Fibroblast of the conjunctiva (primary cell): ENCODE data around the gene ARHGEF18.
"Not testable (repeated sequence)": the region's sequence is repeated elsewhere in the genome, so short reads cannot be mapped to it uniquely, and the experiment has no call there.

ENCODE experiments used
- DNase-seq: peaks from one replicate; pipeline ENCODE4 v3.0.0-alpha.2; 2010; ENCODE audit warnings: low read depth

ARHGEF18 gene

GRCh38 chr19:7348587-7349230 is at the start of gene ARHGEF18:
Gene ARHGEF18 (plus strand): TSS chr19:7348937. CDS start chr19:7362891, 13,954 bp downstream.
- no peak for DNase-seq

GRCh38 chr19:7301525-7301924 is 47.2 kb upstream of the ARHGEF18 start:
- no peak for DNase-seq

DNA sequence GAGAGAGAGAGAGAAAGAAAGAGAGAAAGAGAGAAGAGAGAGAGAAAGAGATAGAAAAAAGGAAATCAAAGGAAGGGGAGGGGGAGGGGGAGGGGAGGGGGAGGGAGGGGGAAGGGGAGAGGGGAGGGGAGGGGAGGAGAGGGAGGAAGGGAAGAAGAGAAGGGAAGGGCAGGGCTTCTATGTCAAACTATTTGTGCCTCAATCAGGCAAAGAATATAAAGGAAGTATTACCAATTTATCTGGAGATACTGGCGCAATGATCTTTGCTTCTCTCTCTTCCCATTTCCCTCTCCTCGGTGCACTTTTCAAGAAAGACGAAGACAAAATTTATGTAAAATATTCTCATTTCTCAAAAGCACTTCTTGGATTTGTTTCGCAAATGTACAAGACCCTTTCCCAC is 45.3 kb upstream of the ARHGEF18 start:
- no peak for DNase-seq

DNA sequence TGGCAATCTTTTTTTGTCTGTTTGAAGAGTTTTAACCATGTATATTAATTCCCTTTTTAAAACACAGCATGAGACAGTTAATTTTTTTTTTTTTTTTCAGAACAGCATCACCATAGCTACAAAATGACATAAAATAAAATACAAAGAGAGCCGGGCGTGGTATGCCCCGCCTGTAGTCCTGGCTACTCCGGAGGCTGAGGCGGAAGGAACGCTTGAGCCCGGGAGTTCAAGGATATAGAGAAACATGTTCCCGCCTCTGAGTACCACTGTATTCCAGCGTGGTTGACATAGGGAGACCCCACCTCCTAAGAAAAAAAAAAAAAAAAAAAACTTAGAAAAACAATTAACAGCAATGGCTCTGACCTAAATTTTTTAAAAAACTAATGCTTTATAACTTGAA is 44.5 kb upstream of the ARHGEF18 start:
- DNase-seq: no peak

DNA sequence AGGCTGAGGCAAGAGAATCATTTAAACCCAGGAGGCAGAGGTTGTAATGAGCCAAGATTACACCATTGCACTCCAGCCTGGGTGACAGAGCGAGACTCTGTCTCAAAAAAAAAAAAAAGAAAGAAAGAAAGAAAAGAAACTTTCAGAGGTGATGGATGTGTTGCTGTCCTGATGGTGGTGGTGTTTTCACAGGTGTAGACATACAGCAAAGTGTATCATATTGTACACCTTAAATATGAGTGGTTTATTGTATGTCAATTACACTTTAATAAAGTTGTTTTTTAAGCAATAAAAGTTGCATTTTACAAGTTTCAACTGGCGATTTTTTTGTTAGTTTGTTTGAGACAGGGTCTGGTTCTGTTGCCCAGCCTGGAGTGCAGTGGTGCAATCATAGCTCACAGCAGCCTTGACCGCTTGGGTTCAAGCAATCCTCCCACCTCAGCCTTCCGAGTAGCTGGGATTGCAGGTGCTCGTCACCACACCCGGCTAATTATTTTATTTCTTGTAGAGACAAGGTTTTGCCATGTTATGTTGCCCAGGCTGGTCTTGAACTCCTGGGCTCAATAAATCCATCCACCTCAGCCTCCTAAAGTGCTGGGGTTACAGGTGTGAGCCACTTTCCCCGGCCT is 41.0 kb upstream of the ARHGEF18 start:
- DNase-seq: no peak

DNA sequence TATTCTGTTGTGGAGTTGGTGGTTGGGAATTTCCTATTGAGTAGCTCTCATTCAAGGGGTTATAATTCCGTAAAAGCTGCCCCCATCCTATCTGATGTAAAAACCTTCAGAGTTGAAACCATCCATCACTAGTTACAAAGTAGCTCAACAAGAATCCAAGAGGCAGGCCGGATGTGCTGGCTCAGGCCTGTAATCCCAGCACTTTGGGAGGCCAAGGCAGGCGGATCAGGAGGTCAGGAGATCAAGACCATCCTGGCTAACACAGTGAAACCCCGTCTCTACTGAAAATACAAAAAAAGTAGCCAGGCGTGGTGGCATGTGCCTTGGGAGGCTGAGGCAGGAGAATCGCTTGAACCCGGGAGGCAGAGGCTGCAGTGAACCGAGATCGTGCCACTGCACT is 40.4 kb upstream of the ARHGEF18 start:
- not testable (repeated sequence) for DNase-seq

- no peak for DNase-seq
Measured at GRCh38 chr19:7311911-7312310, 36.8 kb upstream of the ARHGEF18 start.

- DNase-seq: no peak
Measured at GRCh38 chr19:7312816-7313215, 35.9 kb upstream of the ARHGEF18 start.

GRCh38 chr19:7318176-7318575 is 30.6 kb upstream of the ARHGEF18 start:
- no peak for DNase-seq

DNA sequence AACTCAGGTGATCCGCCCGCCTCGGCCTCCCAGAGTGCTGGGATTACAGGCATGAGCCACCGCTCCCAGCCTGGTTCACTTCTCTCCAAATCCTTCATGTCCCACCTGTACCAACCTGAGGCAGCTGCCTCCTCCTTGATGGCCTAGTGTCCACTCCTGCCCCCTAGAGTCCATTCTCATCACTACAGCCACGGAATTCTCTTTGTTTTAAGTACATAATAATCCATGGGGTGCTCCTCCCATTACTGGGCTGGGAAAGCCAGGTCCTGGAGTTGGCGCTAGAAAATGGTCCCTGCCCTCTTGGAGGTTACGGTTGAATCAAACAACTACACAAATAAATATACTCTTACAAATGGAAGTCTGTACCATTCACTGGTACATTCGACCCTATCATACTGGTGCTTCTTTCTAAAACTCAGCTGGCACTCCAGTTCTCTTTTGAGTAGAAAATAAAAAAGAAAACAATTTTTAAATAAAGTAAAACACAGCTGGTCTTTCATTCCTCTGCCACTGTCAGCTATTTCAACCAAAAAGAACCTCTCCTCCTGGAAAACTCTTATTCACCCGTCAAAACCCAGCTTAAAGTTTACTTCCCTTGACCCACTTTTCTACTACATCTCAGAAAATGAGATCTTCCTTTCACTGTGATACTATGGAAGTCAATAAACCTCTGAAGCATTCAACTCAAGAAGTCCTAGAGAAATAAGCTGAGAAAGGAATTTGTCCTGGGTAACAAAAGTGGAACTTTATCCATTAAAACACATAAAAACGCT is 22.4 kb upstream of the ARHGEF18 start:
- DNase-seq: no peak

DNA sequence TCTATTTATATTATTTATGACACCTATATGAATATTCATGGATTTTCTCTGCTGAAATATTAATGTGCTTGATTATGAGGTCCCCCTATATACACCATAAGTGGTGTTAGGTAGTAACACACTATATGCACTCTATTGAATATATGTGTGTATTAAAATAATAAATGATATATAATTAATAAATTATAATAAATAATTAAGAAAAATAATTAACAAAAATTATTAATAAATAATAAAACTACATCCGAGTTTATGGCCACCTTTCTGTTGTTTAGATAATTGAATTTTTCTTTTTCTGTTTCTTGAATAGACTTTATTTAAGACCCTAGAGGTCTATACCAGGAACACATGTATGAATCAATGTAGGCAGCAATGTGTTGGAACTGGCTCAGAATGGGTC is 20.9 kb upstream of the ARHGEF18 start:
- no peak for DNase-seq

GRCh38 chr19:7328647-7329046 is 20.1 kb upstream of the ARHGEF18 start:
- DNase-seq: no peak

- no peak for DNase-seq
Measured at GRCh38 chr19:7331446-7331845, 17.3 kb upstream of the ARHGEF18 start.

DNA sequence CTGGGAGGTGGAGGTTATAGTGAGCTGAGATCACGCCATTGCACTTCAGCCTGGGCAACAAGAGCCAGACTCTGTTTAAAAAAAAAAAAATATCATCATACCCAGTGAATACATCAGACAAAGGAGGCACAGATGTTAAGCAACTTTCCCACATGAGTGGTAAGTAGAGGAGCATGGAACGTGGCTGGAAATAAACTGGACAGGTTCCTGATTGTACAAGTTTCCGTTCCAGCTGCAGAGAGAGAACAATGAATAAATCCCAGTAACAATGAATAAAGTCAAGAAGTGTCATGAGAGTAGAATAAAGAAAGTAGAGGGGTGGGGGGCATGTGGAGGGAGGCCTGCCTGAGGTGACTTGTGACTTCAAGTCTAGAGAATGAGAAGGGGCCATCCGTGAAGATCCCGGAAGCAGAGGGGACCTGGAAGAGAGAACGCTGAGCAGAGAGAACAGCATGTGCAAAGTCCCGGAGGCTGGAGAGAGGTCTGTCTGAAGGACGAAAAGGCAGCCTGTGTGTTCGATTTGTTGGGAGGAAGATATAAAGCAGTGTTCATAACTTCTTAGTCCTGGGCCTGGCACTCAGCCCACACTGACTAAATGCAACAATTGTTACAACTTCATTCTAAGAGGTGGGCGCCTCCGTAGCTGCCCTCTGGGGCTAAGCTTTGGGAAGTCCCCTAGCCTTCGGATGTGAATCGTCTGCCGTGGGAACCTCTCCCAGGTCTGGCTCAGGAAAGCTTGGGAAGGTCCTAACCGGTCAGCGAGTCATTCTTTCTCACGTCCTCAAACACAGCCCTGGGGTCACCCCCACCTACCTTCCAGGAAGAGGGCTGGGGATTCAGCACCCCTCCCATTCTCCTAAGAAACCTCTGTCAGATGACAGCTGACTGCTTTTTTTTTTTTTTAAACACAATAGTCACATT is 15.3 kb upstream of the ARHGEF18 start:
- no peak for DNase-seq

DNA sequence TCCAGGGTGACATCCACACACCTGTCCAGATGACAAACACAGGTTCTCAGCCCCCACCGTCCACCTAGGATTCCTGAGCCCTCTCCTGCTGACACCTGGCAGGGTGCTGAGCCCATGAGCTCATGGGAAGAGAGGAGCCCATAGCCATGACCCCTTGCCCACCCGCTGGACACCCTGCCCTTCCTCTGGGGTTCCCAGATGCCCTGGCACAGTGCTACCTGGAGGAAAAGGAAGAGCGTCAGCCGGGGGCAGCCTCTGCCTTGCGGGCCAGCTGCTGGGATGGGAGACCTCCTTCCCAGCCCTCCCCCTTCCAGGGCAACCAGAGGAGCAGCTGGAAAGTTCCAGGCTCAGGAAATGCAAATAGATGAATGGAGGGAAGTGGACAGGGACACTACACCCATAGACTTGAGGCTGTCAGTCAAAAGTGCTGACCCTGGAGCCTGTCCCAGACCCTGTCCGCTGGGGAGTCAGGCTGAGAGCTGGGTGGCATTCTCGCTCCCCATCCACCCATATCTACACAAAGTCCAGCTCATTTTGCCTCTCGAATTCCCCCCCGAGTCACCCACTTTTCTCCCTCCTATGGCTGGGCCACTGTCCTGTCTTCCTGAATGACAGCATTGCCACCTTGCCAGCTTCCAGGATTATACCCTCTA is 12.3 kb upstream of the ARHGEF18 start:
- no peak for DNase-seq

DNA sequence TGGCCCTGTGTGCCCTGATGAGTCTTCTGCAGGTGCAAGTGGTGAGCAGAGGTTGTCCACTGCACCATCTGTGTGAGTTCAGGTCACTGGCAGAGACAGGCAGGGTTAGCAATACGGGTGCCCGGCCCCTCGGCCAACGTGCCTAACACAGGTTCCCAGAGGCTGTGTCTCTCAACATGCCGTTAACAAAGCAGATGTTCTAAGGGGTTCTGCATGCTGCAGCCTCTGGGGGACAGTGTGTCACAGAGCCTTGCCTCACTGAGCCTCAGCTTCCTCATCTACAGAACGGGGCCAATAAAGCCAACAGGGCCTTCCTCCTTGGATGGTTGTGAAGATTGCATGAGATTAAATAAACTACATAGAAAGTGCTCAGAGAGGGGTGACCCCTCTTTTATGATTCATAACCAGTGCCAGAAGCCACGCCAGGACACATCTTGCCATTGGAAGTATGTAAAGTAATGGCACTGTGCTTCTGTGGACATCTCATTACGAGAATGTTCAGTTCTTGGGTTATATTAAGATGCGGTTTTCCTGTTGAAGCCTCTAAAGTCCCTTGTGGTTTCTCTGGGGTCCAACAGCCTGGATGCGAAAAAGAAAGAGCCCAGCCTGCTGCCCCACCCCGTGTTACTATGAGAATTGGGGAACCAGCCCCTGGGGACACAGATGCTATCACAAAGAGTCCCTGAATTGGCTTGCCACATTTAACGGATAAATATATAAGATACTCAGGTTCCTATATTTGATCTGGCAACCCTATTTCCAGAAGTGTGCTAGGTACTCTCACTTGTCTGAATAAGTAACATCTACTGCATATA is 11.2 kb upstream of the ARHGEF18 start:
- DNase-seq: no peak

DNA sequence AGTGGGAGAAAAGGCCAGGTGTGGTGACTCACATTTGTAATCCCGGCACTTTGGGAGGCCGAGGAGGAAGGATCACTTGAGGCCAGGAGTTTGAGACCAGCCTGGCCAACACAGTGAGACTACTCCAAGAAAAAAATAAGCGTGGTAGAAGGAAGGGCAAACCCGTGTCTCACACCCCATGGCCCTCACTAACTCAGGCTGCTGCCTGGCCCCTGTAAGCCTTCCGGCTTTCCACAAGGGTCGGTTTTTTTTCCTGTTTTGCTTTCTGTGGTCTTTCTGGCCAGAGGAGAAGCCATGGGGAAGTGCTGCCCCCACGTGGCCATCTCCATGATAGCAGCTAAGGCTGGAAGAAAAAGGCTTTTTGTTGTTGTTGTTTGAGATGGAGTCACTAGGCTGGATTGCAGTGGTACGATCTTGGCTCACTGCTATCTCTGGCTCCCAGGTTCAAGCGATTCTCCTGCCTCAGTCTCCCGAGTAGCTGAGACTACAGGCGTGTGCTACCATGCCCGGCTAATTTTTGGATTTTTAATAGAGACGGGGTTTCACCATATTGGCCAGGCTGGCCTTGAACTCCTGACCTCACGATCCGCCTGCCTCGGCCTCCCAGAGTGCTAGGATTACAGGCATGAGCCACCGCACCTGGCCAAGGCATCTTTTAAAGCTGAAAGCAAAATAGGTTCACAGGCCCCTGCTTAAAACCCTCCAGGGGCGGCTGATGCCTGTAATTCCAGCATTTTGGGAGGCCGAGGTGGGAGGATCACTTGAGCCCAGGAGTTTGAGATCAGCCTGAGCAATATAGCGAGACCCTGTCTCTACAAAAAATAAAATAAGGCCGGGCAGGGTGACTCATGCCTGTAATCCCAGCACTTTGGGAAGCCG is 7.5 kb upstream of the ARHGEF18 start:
- DNase-seq: peak; percentile 51

DNA sequence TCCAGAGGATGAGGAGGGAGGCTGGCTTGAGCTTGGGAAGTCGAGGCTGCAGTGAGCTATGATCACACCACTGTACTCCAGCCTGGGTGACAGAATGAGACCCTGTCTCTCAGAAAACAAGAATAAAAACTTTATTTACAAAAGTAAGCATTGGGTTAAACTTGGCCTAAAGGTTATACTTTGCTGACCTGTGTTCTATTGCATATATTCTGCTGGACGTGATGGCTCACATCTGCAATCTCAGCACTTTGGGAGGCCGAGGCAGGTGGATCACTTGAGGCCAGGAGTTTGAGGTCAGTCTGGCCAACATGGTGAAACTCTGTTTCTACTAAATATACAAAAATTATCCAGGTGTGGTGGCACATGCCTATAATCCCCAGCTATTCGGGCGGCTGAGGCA is 6.6 kb upstream of the ARHGEF18 start:
- DNase-seq: no peak

DNA sequence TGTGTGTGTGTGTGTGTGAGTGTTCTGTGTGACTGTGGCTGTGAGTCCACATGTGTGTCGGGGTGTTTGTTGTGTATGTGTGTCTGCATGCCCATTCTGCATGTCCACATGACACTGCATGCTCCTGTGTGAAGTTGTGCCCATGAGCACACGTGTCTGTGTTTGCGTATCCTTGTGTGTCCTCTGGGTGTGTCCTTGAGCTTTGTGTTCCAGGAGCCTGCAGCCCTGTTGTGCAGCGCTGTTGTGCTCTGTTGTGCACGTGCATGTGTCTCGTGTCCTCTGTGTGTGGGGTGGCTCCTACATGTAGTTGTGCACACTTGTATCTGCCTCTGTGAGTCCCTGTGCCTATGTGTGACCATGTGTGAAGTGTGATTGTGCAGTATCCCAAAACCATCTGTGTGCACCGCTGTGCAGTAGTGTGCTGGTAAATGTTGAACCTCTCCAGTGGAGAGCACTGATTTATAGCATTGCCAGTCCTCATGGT is 2.2 kb upstream of the ARHGEF18 start:
- DNase-seq: no peak

DNA sequence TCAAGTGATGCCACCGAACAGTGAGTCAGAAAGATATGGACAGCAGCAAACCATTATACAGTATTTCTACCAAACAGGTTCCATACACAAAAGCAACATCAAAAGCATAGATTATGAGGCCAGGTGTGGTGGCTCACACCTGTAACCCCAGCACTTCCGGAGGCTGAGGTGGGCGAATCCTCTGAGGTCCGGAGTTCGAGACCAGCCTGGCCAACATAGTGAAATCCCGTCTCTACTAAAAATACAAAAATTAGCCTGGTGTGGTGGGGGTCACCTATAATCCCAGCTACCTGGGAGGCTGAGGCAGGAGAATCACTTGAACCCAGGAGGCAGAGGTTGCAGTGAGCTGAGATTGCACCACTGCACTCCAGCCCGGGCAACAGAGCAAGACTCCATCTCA is 1.7 kb upstream of the ARHGEF18 start:
- DNase-seq: not testable (repeated sequence)
